Measurements from ENCODE around the gene NAT14.
A peak's percentile ranks its signal among the peaks of the same experiment; 100 is the strongest.

NAT14 gene

DNA sequence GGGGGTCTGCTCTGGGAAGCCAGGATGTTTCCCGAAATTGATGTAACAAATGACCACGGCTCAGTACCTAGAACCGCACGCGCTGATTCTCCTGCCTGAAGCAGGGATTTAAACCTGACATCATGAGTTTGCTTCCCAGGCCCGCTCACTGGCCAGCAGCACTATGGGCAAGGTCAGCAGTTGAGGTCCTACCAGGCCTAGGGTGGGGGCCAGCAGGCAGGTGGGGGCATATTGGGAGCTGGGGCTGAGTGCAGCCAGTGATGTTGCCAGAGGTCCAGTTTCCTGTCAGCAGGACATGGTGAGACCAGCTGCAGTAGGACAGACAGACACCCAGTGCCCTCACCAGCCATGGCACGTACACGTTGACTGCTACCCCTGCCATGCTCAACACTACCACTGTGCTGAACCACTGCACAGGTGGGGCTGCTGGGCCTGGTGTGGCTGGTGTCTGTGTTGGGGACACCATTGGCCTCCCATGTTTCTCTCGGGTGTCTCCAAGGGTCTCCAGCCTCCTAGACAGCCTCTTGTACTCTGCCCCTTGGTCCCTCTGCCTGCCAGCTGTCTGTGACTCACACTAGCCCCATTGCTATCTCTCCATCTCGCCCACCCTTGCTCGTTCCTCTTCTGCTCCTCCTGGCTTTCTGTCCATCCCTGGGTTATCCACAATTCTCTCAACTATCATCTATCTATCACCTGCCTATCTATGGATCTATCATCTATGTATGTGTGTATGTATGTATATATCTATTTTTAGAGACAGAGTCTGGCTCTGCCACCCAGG is 19.3 kb upstream of the NAT14 start:
- no peak overlapping the region for H3K27ac ChIP-seq
- TF ChIP-seq, protein P1, sequence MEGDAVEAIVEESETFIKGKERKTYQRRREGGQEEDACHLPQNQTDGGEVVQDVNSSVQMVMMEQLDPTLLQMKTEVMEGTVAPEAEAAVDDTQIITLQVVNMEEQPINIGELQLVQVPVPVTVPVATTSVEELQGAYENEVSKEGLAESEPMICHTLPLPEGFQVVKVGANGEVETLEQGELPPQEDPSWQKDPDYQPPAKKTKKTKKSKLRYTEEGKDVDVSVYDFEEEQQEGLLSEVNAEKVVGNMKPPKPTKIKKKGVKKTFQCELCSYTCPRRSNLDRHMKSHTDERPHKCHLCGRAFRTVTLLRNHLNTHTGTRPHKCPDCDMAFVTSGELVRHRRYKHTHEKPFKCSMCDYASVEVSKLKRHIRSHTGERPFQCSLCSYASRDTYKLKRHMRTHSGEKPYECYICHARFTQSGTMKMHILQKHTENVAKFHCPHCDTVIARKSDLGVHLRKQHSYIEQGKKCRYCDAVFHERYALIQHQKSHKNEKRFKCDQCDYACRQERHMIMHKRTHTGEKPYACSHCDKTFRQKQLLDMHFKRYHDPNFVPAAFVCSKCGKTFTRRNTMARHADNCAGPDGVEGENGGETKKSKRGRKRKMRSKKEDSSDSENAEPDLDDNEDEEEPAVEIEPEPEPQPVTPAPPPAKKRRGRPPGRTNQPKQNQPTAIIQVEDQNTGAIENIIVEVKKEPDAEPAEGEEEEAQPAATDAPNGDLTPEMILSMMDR (conservative IDR thresholded peaks at IDR 0.05) = no peak
- no peak for TF ChIP-seq ZFX (IDR thresholded peaks at IDR 0.05)

DNA sequence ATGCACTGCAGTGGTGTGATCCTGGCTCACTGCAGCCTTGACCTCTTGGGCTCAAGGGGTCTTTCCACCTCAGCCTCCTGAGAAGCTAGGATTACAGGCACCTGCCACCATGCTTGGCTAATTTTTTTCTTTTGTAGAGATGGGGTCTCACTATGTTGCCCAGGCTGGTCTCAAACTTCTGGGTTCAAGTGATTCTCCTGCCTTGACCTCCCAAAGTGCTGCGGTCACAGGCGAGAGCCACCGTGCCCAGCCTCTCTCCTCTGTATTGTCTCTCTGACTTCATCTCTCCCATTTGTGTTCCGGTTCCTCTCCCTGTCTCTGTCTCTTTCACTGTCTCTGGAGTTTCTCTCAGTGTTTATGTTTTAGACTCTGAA is 18.8 kb upstream of the NAT14 start:
- TF ChIP-seq ZFX (IDR thresholded peaks at IDR 0.05) = no peak
- TF ChIP-seq, protein P1 (conservative IDR thresholded peaks at IDR 0.05) = no peak
- no peak overlapping the region for H3K27ac ChIP-seq

DNA sequence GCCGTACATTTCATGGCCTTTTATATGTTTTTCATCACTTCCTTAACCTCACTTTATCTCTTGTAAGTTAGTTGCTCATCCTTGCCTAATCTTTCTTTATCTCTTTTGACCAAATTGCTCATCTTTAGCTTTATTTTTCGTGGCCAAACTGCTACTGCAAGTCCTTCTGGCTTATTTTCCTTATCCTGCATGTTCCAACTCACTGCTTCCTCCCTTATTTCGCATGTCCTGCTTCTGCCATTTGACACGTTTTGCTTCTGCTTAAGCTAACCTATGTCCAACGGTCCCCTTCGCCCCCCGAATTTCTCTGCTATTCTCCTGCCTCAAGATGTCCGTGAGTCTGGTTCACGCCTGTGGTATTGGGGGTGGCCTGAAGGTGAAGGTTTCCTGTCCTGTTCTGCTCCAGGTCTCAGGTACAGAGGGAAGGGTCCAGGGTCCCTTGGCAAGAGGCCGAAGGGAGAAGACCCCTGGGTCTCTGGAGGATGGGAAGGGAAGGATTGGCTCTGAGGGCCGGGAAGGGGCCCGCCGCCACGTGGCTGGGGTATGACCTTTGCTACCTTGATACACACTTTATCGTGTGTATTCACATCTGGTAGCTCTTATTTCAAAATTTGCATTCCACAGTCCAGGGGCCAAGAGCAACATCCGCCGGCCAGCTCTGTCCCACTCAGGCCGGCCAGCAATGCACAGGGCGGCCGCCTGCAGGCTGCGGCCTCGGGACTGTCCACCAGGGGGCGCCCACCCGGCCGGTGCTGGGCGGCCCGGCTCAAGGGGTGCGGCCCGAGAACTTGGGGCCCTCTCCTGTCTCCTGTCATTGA is 17.5 kb upstream of the NAT14 start:
- TF ChIP-seq ZFX (IDR thresholded peaks at IDR 0.05) = no peak
- TF ChIP-seq, protein P1 (conservative IDR thresholded peaks at IDR 0.05) = peak; percentile 100
- H3K27ac ChIP-seq = no peak overlapping the region

DNA sequence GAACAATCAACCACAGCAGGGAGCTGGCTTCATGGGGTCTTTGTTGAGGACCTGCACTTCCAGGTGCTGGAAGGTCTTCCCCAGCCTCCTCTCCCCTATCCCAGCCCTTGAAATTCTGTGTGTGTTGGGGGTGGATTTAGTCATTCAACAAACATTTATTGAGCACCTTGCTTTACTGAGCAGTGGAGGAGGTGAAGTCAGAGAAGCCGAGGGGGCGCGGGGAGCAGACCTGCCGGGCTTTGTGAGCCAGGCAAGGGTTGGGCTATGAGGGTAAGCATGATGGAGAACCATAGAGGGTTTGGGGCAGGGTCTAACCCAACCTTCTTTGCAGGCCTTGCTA is 17.0 kb upstream of the NAT14 start:
- H3K27ac ChIP-seq = no peak overlapping the region
- TF ChIP-seq ZFX (IDR thresholded peaks at IDR 0.05) = no peak
- TF ChIP-seq, protein P1 (conservative IDR thresholded peaks at IDR 0.05) = no peak; the same call in 1 of the 2 replicates

DNA sequence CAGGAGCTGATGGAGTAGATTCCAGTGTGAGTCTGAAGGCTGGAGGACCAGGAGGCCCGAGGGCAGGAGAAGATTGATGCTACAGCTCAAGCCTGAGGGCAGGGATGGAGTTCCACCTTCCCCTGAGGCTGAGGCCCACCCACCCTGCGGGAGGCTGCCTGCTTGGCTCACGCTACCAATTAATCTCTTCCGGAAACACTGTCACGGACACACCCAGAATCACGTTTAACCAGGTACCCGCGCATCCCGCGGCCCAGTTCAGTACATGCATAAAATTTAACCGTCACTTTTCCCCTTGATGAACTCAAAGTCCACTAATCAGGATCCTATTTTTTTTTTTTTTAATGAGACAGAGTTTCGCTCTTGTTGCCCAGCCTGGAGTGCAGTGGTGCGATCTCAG is 13.7 kb upstream of the NAT14 start:
- TF ChIP-seq ZFX (IDR thresholded peaks at IDR 0.05) = no peak
- TF ChIP-seq, protein P1 (conservative IDR thresholded peaks at IDR 0.05) = no peak
- no peak overlapping the region for H3K27ac ChIP-seq

DNA sequence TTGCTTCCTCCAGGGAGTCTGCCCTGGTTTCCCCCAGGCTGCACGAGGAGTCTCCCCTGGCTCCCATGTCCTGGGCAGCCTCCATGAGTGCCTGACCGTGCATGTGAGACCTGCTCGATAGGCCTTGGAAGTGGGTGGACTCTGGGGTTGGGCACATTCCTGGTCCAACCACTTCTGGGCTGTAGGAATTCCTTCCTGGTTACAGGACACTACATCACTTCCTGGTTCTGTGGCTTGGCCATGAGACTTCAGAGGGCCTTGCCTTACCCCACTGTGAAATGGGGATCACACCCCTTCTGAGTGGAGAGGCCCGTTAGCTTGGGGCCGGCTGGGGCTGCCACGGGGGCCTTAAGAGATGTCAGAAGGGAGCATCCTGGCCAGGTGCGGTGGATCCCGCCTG is 12.5 kb upstream of the NAT14 start:
- TF ChIP-seq, protein P1 (conservative IDR thresholded peaks at IDR 0.05) = no peak
- peak overlapping the region; percentile 1; the same call in 1 of the 2 replicates for H3K27ac ChIP-seq
